Measurements from ENCODE around the gene THAP5.

DNA sequence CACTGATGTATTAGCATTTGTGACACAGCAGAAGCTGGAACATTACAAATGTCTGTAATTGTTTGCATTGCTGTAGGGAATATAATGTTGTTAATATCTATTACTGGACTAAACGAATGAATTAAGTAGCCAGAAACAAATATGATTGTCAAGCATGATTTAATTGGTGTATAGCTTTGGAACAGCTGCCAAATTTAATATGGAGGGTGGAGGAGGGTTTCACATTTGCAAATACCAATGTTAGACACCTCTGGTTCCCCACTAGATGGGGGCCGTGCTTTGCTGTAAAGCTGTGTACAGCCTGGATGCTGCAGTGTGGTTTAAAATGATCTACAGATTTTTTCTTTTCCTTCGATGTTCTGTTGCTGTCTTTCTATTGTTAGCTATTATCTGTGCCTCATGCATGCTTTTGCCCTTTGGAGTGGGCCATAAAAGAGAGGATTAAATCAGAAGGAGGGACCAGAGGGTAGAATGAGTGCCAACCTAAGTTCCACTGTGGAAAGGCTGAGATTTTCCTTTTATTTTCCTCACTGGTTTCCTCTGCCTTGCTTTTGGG is 23.2 kb upstream of the THAP5 start:
- TF ChIP-seq CEBPB (IDR thresholded peaks at IDR 0.05) = no peak
- no peak for TF ChIP-seq EP300 (IDR thresholded peaks at IDR 0.05; ENCODE audit: borderline replicate concordance)
- TF ChIP-seq, protein P1, sequence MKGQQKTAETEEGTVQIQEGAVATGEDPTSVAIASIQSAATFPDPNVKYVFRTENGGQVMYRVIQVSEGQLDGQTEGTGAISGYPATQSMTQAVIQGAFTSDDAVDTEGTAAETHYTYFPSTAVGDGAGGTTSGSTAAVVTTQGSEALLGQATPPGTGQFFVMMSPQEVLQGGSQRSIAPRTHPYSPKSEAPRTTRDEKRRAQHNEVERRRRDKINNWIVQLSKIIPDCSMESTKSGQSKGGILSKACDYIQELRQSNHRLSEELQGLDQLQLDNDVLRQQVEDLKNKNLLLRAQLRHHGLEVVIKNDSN (IDR thresholded peaks at IDR 0.05) = no peak
- TF ChIP-seq, protein P2, sequence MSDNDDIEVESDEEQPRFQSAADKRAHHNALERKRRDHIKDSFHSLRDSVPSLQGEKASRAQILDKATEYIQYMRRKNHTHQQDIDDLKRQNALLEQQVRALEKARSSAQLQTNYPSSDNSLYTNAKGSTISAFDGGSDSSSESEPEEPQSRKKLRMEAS (IDR thresholded peaks at IDR 0.05) = no peak
- TF ChIP-seq, protein P3, sequence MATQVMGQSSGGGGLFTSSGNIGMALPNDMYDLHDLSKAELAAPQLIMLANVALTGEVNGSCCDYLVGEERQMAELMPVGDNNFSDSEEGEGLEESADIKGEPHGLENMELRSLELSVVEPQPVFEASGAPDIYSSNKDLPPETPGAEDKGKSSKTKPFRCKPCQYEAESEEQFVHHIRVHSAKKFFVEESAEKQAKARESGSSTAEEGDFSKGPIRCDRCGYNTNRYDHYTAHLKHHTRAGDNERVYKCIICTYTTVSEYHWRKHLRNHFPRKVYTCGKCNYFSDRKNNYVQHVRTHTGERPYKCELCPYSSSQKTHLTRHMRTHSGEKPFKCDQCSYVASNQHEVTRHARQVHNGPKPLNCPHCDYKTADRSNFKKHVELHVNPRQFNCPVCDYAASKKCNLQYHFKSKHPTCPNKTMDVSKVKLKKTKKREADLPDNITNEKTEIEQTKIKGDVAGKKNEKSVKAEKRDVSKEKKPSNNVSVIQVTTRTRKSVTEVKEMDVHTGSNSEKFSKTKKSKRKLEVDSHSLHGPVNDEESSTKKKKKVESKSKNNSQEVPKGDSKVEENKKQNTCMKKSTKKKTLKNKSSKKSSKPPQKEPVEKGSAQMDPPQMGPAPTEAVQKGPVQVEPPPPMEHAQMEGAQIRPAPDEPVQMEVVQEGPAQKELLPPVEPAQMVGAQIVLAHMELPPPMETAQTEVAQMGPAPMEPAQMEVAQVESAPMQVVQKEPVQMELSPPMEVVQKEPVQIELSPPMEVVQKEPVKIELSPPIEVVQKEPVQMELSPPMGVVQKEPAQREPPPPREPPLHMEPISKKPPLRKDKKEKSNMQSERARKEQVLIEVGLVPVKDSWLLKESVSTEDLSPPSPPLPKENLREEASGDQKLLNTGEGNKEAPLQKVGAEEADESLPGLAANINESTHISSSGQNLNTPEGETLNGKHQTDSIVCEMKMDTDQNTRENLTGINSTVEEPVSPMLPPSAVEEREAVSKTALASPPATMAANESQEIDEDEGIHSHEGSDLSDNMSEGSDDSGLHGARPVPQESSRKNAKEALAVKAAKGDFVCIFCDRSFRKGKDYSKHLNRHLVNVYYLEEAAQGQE (IDR thresholded peaks at IDR 0.05; ENCODE audit: low read depth) = no peak
- no peak for TF ChIP-seq YY1 (IDR thresholded peaks at IDR 0.05; ENCODE audit: low read depth)
- no peak for TF ChIP-seq EGR1 (IDR thresholded peaks at IDR 0.05)
- 0 out of 2 replicates have a peak, but pooled peaks have one; percentile 4 for TF ChIP-seq RAD21 (IDR thresholded peaks at IDR 0.05; ENCODE audit: low read depth)
- TF ChIP-seq CREB1 (IDR thresholded peaks at IDR 0.05; ENCODE audit: low read depth) = no peak
- no peak for TF ChIP-seq TAF1 (IDR thresholded peaks at IDR 0.05; ENCODE audit: low read depth)
- TF ChIP-seq TCF12 (IDR thresholded peaks at IDR 0.05; ENCODE audit: low read depth) = no peak
- no peak for TF ChIP-seq NFIC (IDR thresholded peaks at IDR 0.05)
